Stimulated activated CD4-positive, alpha-beta T cell treated with anti-CD3 and anti-CD28 coated beads, Interleukin-4, amount 100 ng/mL, for 1 hour (primary cell): Measurements from ENCODE around the gene GSG1.

Experiments used
- DNase-seq: peaks from one replicate; pipeline ENCODE4 v3.0.0-alpha.2; 2020

GSG1 gene

GRCh38 chr12:13103391-13104033 lies at the start of gene GSG1:
Gene GSG1 (minus strand): TSS chr12:13103667. CDS start chr12:13103512, 155 bp downstream.
- DNase-seq = no peak

- DNase-seq = no peak
Observed at GRCh38 chr12:13153180-13153579, 49.7 kb upstream of the GSG1 start.

GRCh38 chr12:13152756-13153155 lies 49.3 kb upstream of the GSG1 start:
- DNase-seq = no peak

- no peak for DNase-seq
Observed at GRCh38 chr12:13152281-13152680, 48.8 kb upstream of the GSG1 start.

GRCh38 chr12:13149411-13149810 lies 45.9 kb upstream of the GSG1 start:
- no peak for DNase-seq

GRCh38 chr12:13148485-13148847 lies 45.0 kb upstream of the GSG1 start:
- DNase-seq = no peak

- no peak for DNase-seq
Observed at GRCh38 chr12:13147688-13148484, 44.4 kb upstream of the GSG1 start.

GRCh38 chr12:13146336-13146938 lies 43.0 kb upstream of the GSG1 start:
- DNase-seq = no peak

- DNase-seq = no peak
Observed at GRCh38 chr12:13144266-13144828, 40.9 kb upstream of the GSG1 start.

- no peak for DNase-seq
Observed at GRCh38 chr12:13142747-13143146, 39.3 kb upstream of the GSG1 start.

GRCh38 chr12:13141686-13142085 lies 38.2 kb upstream of the GSG1 start:
- no peak for DNase-seq

- DNase-seq = no peak
Observed at GRCh38 chr12:13135371-13136178, 32.1 kb upstream of the GSG1 start.

- DNase-seq = no peak
Observed at GRCh38 chr12:13133886-13134285, 30.4 kb upstream of the GSG1 start.

- DNase-seq = no peak
Observed at GRCh38 chr12:13130981-13131380, 27.5 kb upstream of the GSG1 start.

- no peak for DNase-seq
Observed at GRCh38 chr12:13128291-13128965, 25.0 kb upstream of the GSG1 start.

GRCh38 chr12:13127444-13127843 lies 24.0 kb upstream of the GSG1 start:
- no peak for DNase-seq

GRCh38 chr12:13126494-13126893 lies 23.0 kb upstream of the GSG1 start:
- DNase-seq = no peak

- no peak for DNase-seq
Observed at GRCh38 chr12:13125996-13126395, 22.5 kb upstream of the GSG1 start.

- DNase-seq = no peak
Observed at GRCh38 chr12:13124656-13125505, 21.4 kb upstream of the GSG1 start.

GRCh38 chr12:13121568-13121967 lies 18.1 kb upstream of the GSG1 start:
- DNase-seq = no peak

- no peak for DNase-seq
Observed at GRCh38 chr12:13120413-13120812, 16.9 kb upstream of the GSG1 start.
